ENCODE measurements around the gene TSPAN5. TPM values are rescaled to one million over a fixed set of nuclear protein-coding genes. Genes with fewer than 3 reads are reported as not detected.

The TSPAN5 gene
- total RNA-seq, 1 experiment from 2014 or later, result 41.8 TPM

DNA sequence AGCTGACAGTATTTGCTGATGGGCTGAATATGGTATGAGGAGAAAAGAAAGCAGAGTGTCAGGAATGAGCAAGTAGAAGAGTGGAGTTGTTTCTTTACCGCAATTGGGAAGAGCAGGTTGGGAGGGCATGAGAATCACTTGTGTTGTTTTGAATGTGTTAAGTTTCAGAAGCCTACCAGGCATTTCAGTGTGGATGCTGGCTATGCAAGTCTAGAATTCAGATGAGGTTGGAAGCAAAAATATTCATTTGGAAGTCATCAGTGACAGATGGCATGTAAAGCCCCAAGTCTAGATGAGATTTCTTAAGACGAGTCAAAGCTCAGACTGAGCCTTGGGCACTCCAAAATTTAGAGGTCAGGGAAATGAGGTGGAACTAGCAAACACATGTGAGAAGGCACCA is 156.4 kb downstream of the TSPAN5 start:
- Histone ChIP-seq H3K4me1 (ENCODE audit: insufficient read depth, low read length) (peaks cover 13% of the 10 kb centered on the region), H3K4me3 (ENCODE audit: low read length) (no peak overlapping the region), H3K27ac (ENCODE audit: low read length) (peak overlapping the region; percentile 35), H3K9me3 (ENCODE audit: low read length) (no peaks in the 10 kb centered on the region), H3K36me3 (ENCODE audit: low read depth, low read length) (peaks cover 16% of the 10 kb centered on the region), H3F3A (ENCODE audit: low read length, unreplicated experiment) (no peaks in the 10 kb centered on the region), H3K79me2 (ENCODE audit: low read length) (peaks cover 3% of the 10 kb centered on the region), H4K20me1 (ENCODE audit: low read length) (no peaks in the 10 kb centered on the region), H3K9me2 (replicated peaks; ENCODE audit: low read length) (no peaks in the 10 kb centered on the region), H2AFZ (ENCODE audit: low read length) (no peak overlapping the region), H3K9ac (ENCODE audit: low read length) (no peak overlapping the region), H3K27me3 (ENCODE audit: low read length) (no peaks in the 10 kb centered on the region), H3K4me2 (ENCODE audit: low read length) (no peak overlapping the region)
- DNase-seq, result no peak
- BruUV-seq (replicated peaks), result no TSS peak
- no peak for ATAC-seq
- intact Hi-C loops (cut with micrococcal nuclease), result no loop called here
- ChIA-PET POLR2A (ENCODE audit: unreplicated experiment) (no interaction called here), CTCF (no interaction called here)
- TF ChIP-seq EZH2phosphoT487 (IDR thresholded peaks at IDR 0.05; ENCODE audit: borderline replicate concordance, low read length) (no peak), EZH2 (IDR thresholded peaks at IDR 0.05; ENCODE audit: low read length, unreplicated experiment) (no peak), CTCF (conservative IDR thresholded peaks at IDR 0.05; ENCODE audit: low read depth, low read length) (no peak)

- H3F3A ChIP-seq (ENCODE audit: low read length, unreplicated experiment), result no peaks in the 10 kb centered on the region
- ChIA-PET CTCF (no interaction called here), POLR2A (ENCODE audit: unreplicated experiment) (no interaction called here)
- peaks cover 16% of the 10 kb centered on the region for H3K36me3 ChIP-seq (ENCODE audit: low read depth, low read length)
- no peaks in the 10 kb centered on the region for H3K9me3 ChIP-seq (ENCODE audit: low read length)
- H3K4me2 ChIP-seq (ENCODE audit: low read length), result no peak overlapping the region
- TF ChIP-seq EZH2 (IDR thresholded peaks at IDR 0.05; ENCODE audit: low read length, unreplicated experiment) (no peak), CTCF (conservative IDR thresholded peaks at IDR 0.05; ENCODE audit: low read depth, low read length) (no peak), EZH2phosphoT487 (IDR thresholded peaks at IDR 0.05; ENCODE audit: borderline replicate concordance, low read length) (no peak)
- no peak overlapping the region for H2AFZ ChIP-seq (ENCODE audit: low read length)
- no peaks in the 10 kb centered on the region for H3K27me3 ChIP-seq (ENCODE audit: low read length)
- intact Hi-C loops (cut with micrococcal nuclease), result no loop called here
- peaks cover 3% of the 10 kb centered on the region for H3K79me2 ChIP-seq (ENCODE audit: low read length)
- no peak overlapping the region for H3K9ac ChIP-seq (ENCODE audit: low read length)
- peak; percentile 43 for DNase-seq
- H3K27ac ChIP-seq (ENCODE audit: low read length), result peak overlapping the region; percentile 35
- H3K4me1 ChIP-seq (ENCODE audit: insufficient read depth, low read length), result peaks cover 8% of the 10 kb centered on the region
- ATAC-seq, result no peak
- H4K20me1 ChIP-seq (ENCODE audit: low read length), result no peaks in the 10 kb centered on the region
- H3K9me2 ChIP-seq (replicated peaks; ENCODE audit: low read length), result no peaks in the 10 kb centered on the region
- H3K4me3 ChIP-seq (ENCODE audit: low read length), result no peak overlapping the region
- no TSS peak for BruUV-seq (replicated peaks)
Observed at GRCh38 chr4:98501383-98501782, 157.0 kb downstream of the TSPAN5 start.

- no peak overlapping the region for H3K27ac ChIP-seq (ENCODE audit: low read length)
- H3K4me3 ChIP-seq (ENCODE audit: low read length), result no peak overlapping the region
- no peaks in the 10 kb centered on the region for H3K79me2 ChIP-seq (ENCODE audit: low read length)
- POLR2A ChIA-PET (ENCODE audit: unreplicated experiment), result no interaction called here
- no peaks in the 10 kb centered on the region for H3F3A ChIP-seq (ENCODE audit: low read length, unreplicated experiment)
- peaks cover 4% of the 10 kb centered on the region for H3K4me1 ChIP-seq (ENCODE audit: insufficient read depth, low read length)
- no peak overlapping the region for H3K9ac ChIP-seq (ENCODE audit: low read length)
- DNase-seq (no peak), ATAC-seq (no peak)
- TF ChIP-seq CTCF (conservative IDR thresholded peaks at IDR 0.05; ENCODE audit: low read depth, low read length) (no peak), EZH2 (IDR thresholded peaks at IDR 0.05; ENCODE audit: low read length, unreplicated experiment) (no peak), EZH2phosphoT487 (IDR thresholded peaks at IDR 0.05; ENCODE audit: borderline replicate concordance, low read length) (no peak)
- H3K27me3 ChIP-seq (ENCODE audit: low read length), result no peaks in the 10 kb centered on the region
- H3K9me3 ChIP-seq (ENCODE audit: low read length), result no peaks in the 10 kb centered on the region
- H4K20me1 ChIP-seq (ENCODE audit: low read length), result no peaks in the 10 kb centered on the region
- H3K4me2 ChIP-seq (ENCODE audit: low read length), result no peak overlapping the region
- H3K36me3 ChIP-seq (ENCODE audit: low read depth, low read length), result peaks cover 11% of the 10 kb centered on the region
- no TSS peak for BruUV-seq (replicated peaks)
- H3K9me2 ChIP-seq (replicated peaks; ENCODE audit: low read length), result no peaks in the 10 kb centered on the region
- no peak overlapping the region for H2AFZ ChIP-seq (ENCODE audit: low read length)
- intact Hi-C loops (cut with micrococcal nuclease), result no loop called here
- CTCF ChIA-PET, result no interaction called here
Observed at GRCh38 chr4:98498774-98499173, 159.6 kb downstream of the TSPAN5 start.
